Nephron progenitor cell (in vitro differentiated cells): ENCODE data around the gene PKIG.

Source experiments
- DNase-seq: peaks from one replicate; pipeline ENCODE4 v3.0.0; 2021
- H3K27ac Mint-ChIP-seq: 2 replicates; pipeline ENCODE4 v1.8.0; 2021; ENCODE audit warnings: mild to moderate bottlenecking, moderate library complexity, mixed read lengths
- H3K27me3 Mint-ChIP-seq: 2 replicates; pipeline ENCODE4 v1.8.0; 2021; ENCODE audit warnings: mild to moderate bottlenecking, low read depth, mixed read lengths; ENCODE audit not compliant: poor library complexity
- H3K36me3 Mint-ChIP-seq: 2 replicates; pipeline ENCODE4 v1.8.0; 2021; ENCODE audit warnings: low read depth, mixed read lengths
- H3K4me1 Mint-ChIP-seq: 2 replicates; pipeline ENCODE4 v1.8.0; 2021; ENCODE audit warnings: mixed read lengths
- H3K4me3 Mint-ChIP-seq: 2 replicates; pipeline ENCODE4 v1.8.0; 2021; ENCODE audit warnings: mild to moderate bottlenecking, moderate library complexity, mixed read lengths
- H3K9me3 Mint-ChIP-seq: 2 replicates; pipeline ENCODE4 v1.8.0; 2021; ENCODE audit warnings: mild to moderate bottlenecking, moderate library complexity, mixed read lengths
- CTCF ChIP-seq: fragments of 200-600 bp; sonication (generic); IDR thresholded peaks from 2 replicates; pipeline ENCODE4 v1.5.0; 2021; ENCODE audit warnings: antibody characterized with exemption

Gene PKIG

GRCh38 chr20:44541992-44542391 lies 40.4 kb upstream of the PKIG start:
- no peaks in the 10 kb centered on the region for H3K36me3 Mint-ChIP-seq
- H3K4me3 Mint-ChIP-seq = no peak overlapping the region
- H3K27me3 Mint-ChIP-seq = no peaks in the 10 kb centered on the region
- H3K27ac Mint-ChIP-seq = peak overlapping the region; percentile 32
- no peaks in the 10 kb centered on the region for H3K9me3 Mint-ChIP-seq
- peaks cover 5% of the 10 kb centered on the region for H3K4me1 Mint-ChIP-seq
- no peak for TF ChIP-seq CTCF
- no peak for DNase-seq

- Mint-ChIP-seq H3K4me3 (no peak overlapping the region), H3K27me3 (no peaks in the 10 kb centered on the region), H3K36me3 (no peaks in the 10 kb centered on the region), H3K9me3 (no peaks in the 10 kb centered on the region), H3K4me1 (peaks cover 5% of the 10 kb centered on the region), H3K27ac (no peak overlapping the region)
- DNase-seq = no peak
- no peak for TF ChIP-seq CTCF
Measured at GRCh38 chr20:44542890-44543289, 39.5 kb upstream of the PKIG start.

GRCh38 chr20:44543358-44543757 lies 39.0 kb upstream of the PKIG start:
- H3K4me1 Mint-ChIP-seq = peaks cover 5% of the 10 kb centered on the region
- TF ChIP-seq CTCF = no peak
- no peaks in the 10 kb centered on the region for H3K27me3 Mint-ChIP-seq
- no peak overlapping the region for H3K4me3 Mint-ChIP-seq
- no peaks in the 10 kb centered on the region for H3K9me3 Mint-ChIP-seq
- H3K36me3 Mint-ChIP-seq = no peaks in the 10 kb centered on the region
- DNase-seq = no peak
- no peak overlapping the region for H3K27ac Mint-ChIP-seq

- no peaks in the 10 kb centered on the region for H3K27me3 Mint-ChIP-seq
- no peak for DNase-seq
- H3K27ac Mint-ChIP-seq = no peak overlapping the region
- H3K9me3 Mint-ChIP-seq = no peaks in the 10 kb centered on the region
- no peak overlapping the region for H3K4me3 Mint-ChIP-seq
- H3K4me1 Mint-ChIP-seq = peaks cover 5% of the 10 kb centered on the region
- TF ChIP-seq CTCF = no peak
- H3K36me3 Mint-ChIP-seq = no peaks in the 10 kb centered on the region
Measured at GRCh38 chr20:44544263-44544662, 38.1 kb upstream of the PKIG start.

GRCh38 chr20:44547419-44547818 lies 35.0 kb upstream of the PKIG start:
- no peak for DNase-seq
- no peaks in the 10 kb centered on the region for H3K27me3 Mint-ChIP-seq
- H3K4me3 Mint-ChIP-seq = no peak overlapping the region
- no peaks in the 10 kb centered on the region for H3K36me3 Mint-ChIP-seq
- H3K9me3 Mint-ChIP-seq = no peaks in the 10 kb centered on the region
- H3K27ac Mint-ChIP-seq = peak overlapping the region; percentile 8
- H3K4me1 Mint-ChIP-seq = no peaks in the 10 kb centered on the region
- TF ChIP-seq CTCF = no peak

GRCh38 chr20:44549123-44549522 lies 33.3 kb upstream of the PKIG start:
- Mint-ChIP-seq H3K9me3 (no peaks in the 10 kb centered on the region), H3K36me3 (no peaks in the 10 kb centered on the region), H3K4me1 (peaks cover 15% of the 10 kb centered on the region), H3K4me3 (no peak overlapping the region), H3K27ac (no peak overlapping the region), H3K27me3 (no peaks in the 10 kb centered on the region)
- TF ChIP-seq CTCF = no peak
- DNase-seq = no peak
